HG03095 (cell line): ENCODE data around the gene OSBPL7.
"Not testable (repeated sequence)": the region's sequence is repeated elsewhere in the genome, so short reads cannot be mapped to it uniquely, and the experiment has no call there.

ENCODE experiments used
- ATAC-seq: cut with Tn5 transposase; IDR thresholded peaks from one replicate; pipeline ENCODE4 v1.9.1; 2021; ENCODE audit warnings: moderate library complexity; ENCODE audit not compliant: unreplicated experiment

The OSBPL7 gene

GRCh38 chr17:47774987-47775580 is 46.5 kb downstream of the OSBPL7 start:
- no peak for ATAC-seq

- ATAC-seq, result no peak
Measured at GRCh38 chr17:47774331-47774730, 47.3 kb downstream of the OSBPL7 start.

- ATAC-seq, result not testable (repeated sequence)
Measured at GRCh38 chr17:47773649-47774048, 47.9 kb downstream of the OSBPL7 start.

GRCh38 chr17:47763913-47764582 is 57.5 kb downstream of the OSBPL7 start:
- no peak for ATAC-seq

- ATAC-seq, result no peak
Measured at GRCh38 chr17:47762728-47763127, 58.9 kb downstream of the OSBPL7 start.

GRCh38 chr17:47760409-47761140 is 61.0 kb downstream of the OSBPL7 start:
- no peak for ATAC-seq

- no peak for ATAC-seq
Measured at GRCh38 chr17:47757386-47757785, 64.2 kb downstream of the OSBPL7 start.
